HepG2 (cell line): ENCODE data around the gene NOP9. TPM values are rescaled to one million over a fixed set of nuclear protein-coding genes. Genes with fewer than 3 reads are reported as not detected.
A peak's percentile ranks its signal among the peaks of the same experiment; 100 is the strongest.

Experiments used
- ARID2 ChIP-seq: sonication (generic); formaldehyde crosslinking; IDR thresholded peaks from 2 replicates; pipeline ENCODE4 v1.8.1; 2022; ENCODE audit warnings: mild to moderate bottlenecking, missing genetic modification reagents, borderline replicate concordance
- CAMTA2 ChIP-seq: sonication (generic); formaldehyde crosslinking; IDR thresholded peaks from 2 replicates; pipeline ENCODE4 v1.4.0; 2020; ENCODE audit warnings: mild to moderate bottlenecking, missing genetic modification reagents, borderline replicate concordance
- DR1 ChIP-seq: sonication (generic); formaldehyde crosslinking; IDR thresholded peaks from 2 replicates; pipeline ENCODE4 v1.8.0; 2021; ENCODE audit warnings: mild to moderate bottlenecking, missing genetic modification reagents, inconsistent platforms
- FOXC1 ChIP-seq: sonication (generic); formaldehyde crosslinking; IDR thresholded peaks from 2 replicates; pipeline ENCODE4 v1.8.0; 2022; ENCODE audit warnings: mild to moderate bottlenecking, missing genetic modification reagents, borderline replicate concordance
- GTF2F1 ChIP-seq: fragments of 150-350 bp; IDR thresholded peaks from 2 replicates; pipeline ENCODE4 v1.6.1; 2014; ENCODE audit warnings: low read length
- HMGA1 ChIP-seq: sonication (generic); formaldehyde crosslinking; conservative IDR thresholded peaks from 2 replicates; pipeline ENCODE4 v1.4.0; 2020; ENCODE audit warnings: missing genetic modification reagents
- ISL2 ChIP-seq: sonication (generic); formaldehyde crosslinking; IDR thresholded peaks from 2 replicates; pipeline ENCODE4 v1.5.0; 2020; ENCODE audit warnings: missing genetic modification reagents
- JDP2 ChIP-seq: sonication (generic); formaldehyde crosslinking; IDR thresholded peaks from 2 replicates; pipeline ENCODE4 v1.8.1; 2022; ENCODE audit warnings: missing genetic modification reagents, borderline replicate concordance
- MYC ChIP-seq: sonication (generic); formaldehyde crosslinking; IDR thresholded peaks from 2 replicates; pipeline ENCODE4 v1.9.0; 2021; ENCODE audit warnings: missing genetic modification reagents, borderline replicate concordance
- NCOR1 ChIP-seq: fragments of 200-600 bp; sonication (generic); IDR thresholded peaks from 2 replicates; pipeline ENCODE4 v1.7.0; 2017; ENCODE audit warnings: antibody characterized with exemption, low read length, borderline replicate concordance
- NFYC ChIP-seq: IDR thresholded peaks from 2 replicates; pipeline ENCODE4 v1.6.1; 2016; ENCODE audit warnings: missing genetic modification reagents, missing compliant biosample characterization
- POLR2A ChIP-seq, 2 experiments: IDR thresholded peaks; 2 replicates each; pipeline ENCODE4 v1.6.1; 2011; ENCODE audit warnings: low read depth in 2 of 2, low read length in 2 of 2, mild to moderate bottlenecking in 1 of 2, moderate library complexity in 1 of 2; ENCODE audit not compliant: insufficient read depth in 1 of 2
- RCOR2 ChIP-seq: IDR thresholded peaks from 2 replicates; pipeline ENCODE4 v1.6.1; 2016; ENCODE audit warnings: missing biosample characterization, missing genetic modification reagents
- REPIN1 ChIP-seq: sonication (generic); formaldehyde crosslinking; IDR thresholded peaks from 2 replicates; pipeline ENCODE4 v1.8.0; 2022; ENCODE audit warnings: missing genetic modification reagents, low read depth, mild to moderate bottlenecking, borderline replicate concordance
- RFX5 ChIP-seq: IDR thresholded peaks from 2 replicates; pipeline ENCODE4 v1.6.1; 2011; ENCODE audit warnings: low read depth, low read length, improper control_type of control experiment
- RXRA ChIP-seq: sonication (generic); formaldehyde crosslinking; IDR thresholded peaks from 2 replicates; pipeline ENCODE4 v1.5.1; 2020; ENCODE audit warnings: missing genetic modification reagents
- SP4 ChIP-seq: sonication (generic); formaldehyde crosslinking; IDR thresholded peaks from 2 replicates; pipeline ENCODE4 v1.8.1; 2023; ENCODE audit warnings: mild to moderate bottlenecking, missing genetic modification reagents
- TGIF2 ChIP-seq: IDR thresholded peaks from 2 replicates; pipeline ENCODE4 v1.6.1; 2016; ENCODE audit warnings: control low read depth, missing compliant biosample characterization
- ZBTB7B ChIP-seq: sonication (generic); formaldehyde crosslinking; IDR thresholded peaks from 2 replicates; pipeline ENCODE4 v1.4.0; 2020; ENCODE audit warnings: missing genetic modification reagents
- ZMYM4 ChIP-seq: sonication (generic); formaldehyde crosslinking; IDR thresholded peaks from 2 replicates; pipeline ENCODE4 v1.8.1; 2023; ENCODE audit warnings: mild to moderate bottlenecking, missing genetic modification reagents
- ZNF333 ChIP-seq: sonication (generic); formaldehyde crosslinking; IDR thresholded peaks from 2 replicates; pipeline ENCODE4 v1.4.0; 2020; ENCODE audit warnings: mild to moderate bottlenecking, missing genetic modification reagents, borderline replicate concordance
- ZNF33B ChIP-seq: sonication (generic); formaldehyde crosslinking; IDR thresholded peaks from 2 replicates; pipeline ENCODE4 v1.5.1; 2020; ENCODE audit warnings: mild to moderate bottlenecking, missing genetic modification reagents
- ZNF460 ChIP-seq: sonication (generic); formaldehyde crosslinking; IDR thresholded peaks from 2 replicates; pipeline ENCODE4 v1.5.1; 2020; ENCODE audit warnings: missing genetic modification reagents, mild to moderate bottlenecking, borderline replicate concordance
- ZNF572 ChIP-seq: sonication (generic); formaldehyde crosslinking; IDR thresholded peaks from 2 replicates; pipeline ENCODE4 v1.5.1; 2020; ENCODE audit warnings: mild to moderate bottlenecking, missing genetic modification reagents
- ZNF660 ChIP-seq: sonication (generic); formaldehyde crosslinking; IDR thresholded peaks from 2 replicates; pipeline ENCODE4 v1.5.1; 2020; ENCODE audit warnings: mild to moderate bottlenecking, low read depth, missing genetic modification reagents, borderline replicate concordance
- ZNF7 ChIP-seq: IDR thresholded peaks from 2 replicates; pipeline ENCODE4 v1.6.1; 2016; ENCODE audit warnings: missing biosample characterization, missing genetic modification reagents
- ZNF773 ChIP-seq: sonication (generic); formaldehyde crosslinking; IDR thresholded peaks from 2 replicates; pipeline ENCODE4 v1.4.0; 2020; ENCODE audit warnings: missing genetic modification reagents, borderline replicate concordance
- polyA plus RNA-seq, 8 experiments: library from polyadenylated mRNA; depleted of rRNA in 3 of 8; stranded (reverse) in 7 of 8; unstranded in 1 of 8; fragments of >200 nt; fragmentation: Illumina TruSeq in 4 of 8; extraction: Trizol in 4 of 8; gene quantifications; 2 replicates each; pipeline versions ENCODE4 v1.2.1 to v1.2.3, GENCODE V29; 2011 to 2016; ENCODE audit warnings: low read depth in 4 of 8, missing spikeins in 1 of 8, mixed read lengths in 1 of 8; ENCODE audit not compliant: insufficient read depth in 1 of 8
- total RNA-seq, 5 experiments: library from RNA; depleted of rRNA; stranded (reverse); fragments of >200 nt; fragmentation: Illumina TruSeq; extraction: Trizol; gene quantifications; 2 replicates each; pipeline ENCODE4 v1.2.3, GENCODE V29; 2016; ENCODE audit warnings: low read depth in 1 of 5
- TF ChIP-seq, protein P1 (sequence below): sonication (generic); formaldehyde crosslinking; IDR thresholded peaks from 2 replicates; pipeline ENCODE4 v1.5.0; 2020; ENCODE audit warnings: missing genetic modification reagents, mild to moderate bottlenecking, borderline replicate concordance
- TF ChIP-seq, protein P2 (sequence below): sonication (generic); IDR thresholded peaks from 2 replicates; pipeline ENCODE4 v1.6.1; 2016; ENCODE audit warnings: low read depth, borderline replicate concordance

Gene NOP9
- total and polyA plus RNA-seq, 2 of the 13 experiments (the other 11 are each of a cell fraction or from before 2014, with no cell fraction given): 24.5 to 61.6 TPM

DNA sequence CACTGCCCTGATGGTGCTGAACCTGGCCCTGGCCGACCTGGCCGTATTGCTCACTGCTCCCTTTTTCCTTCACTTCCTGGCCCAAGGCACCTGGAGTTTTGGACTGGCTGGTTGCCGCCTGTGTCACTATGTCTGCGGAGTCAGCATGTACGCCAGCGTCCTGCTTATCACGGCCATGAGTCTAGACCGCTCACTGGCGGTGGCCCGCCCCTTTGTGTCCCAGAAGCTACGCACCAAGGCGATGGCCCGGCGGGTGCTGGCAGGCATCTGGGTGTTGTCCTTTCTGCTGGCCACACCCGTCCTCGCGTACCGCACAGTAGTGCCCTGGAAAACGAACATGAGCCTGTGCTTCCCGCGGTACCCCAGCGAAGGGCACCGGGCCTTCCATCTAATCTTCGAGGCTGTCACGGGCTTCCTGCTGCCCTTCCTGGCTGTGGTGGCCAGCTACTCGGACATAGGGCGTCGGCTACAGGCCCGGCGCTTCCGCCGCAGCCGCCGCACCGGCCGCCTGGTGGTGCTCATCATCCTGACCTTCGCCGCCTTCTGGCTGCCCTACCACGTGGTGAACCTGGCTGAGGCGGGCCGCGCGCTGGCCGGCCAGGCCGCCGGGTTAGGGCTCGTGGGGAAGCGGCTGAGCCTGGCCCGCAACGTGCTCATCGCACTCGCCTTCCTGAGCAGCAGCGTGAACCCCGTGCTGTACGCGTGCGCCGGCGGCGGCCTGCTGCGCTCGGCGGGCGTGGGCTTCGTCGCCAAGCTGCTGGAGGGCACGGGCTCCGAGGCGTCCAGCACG is 16.4 kb downstream of the NOP9 start (continued):
- TF ChIP-seq ISL2 (CRISPR knock-in tag) (peak; percentile 88; the same call in 1 of the 2 replicates), RXRA (CRISPR knock-in tag) (peak; percentile 79), DR1 (CRISPR knock-in tag) (no peak), TGIF2 (CRISPR knock-in tag) (no peak), FOXC1 (CRISPR knock-in tag) (no peak), NFYC (CRISPR knock-in tag) (peak; percentile 64), ZNF572 (CRISPR knock-in tag) (peak; percentile 80; the same call in 1 of the 2 replicates), NCOR1 (no peak), REPIN1 (peak; percentile 99), ZNF773 (CRISPR knock-in tag) (peak; percentile 99), ZNF660 (CRISPR knock-in tag) (peak; percentile 81; the same call in 1 of the 2 replicates), JDP2 (CRISPR knock-in tag) (no peak), CAMTA2 (CRISPR knock-in tag) (peak; percentile 78), ZNF460 (CRISPR knock-in tag) (no peak), POLR2A (IDR thresholded peaks at IDR 0.05; ENCODE audit: insufficient read depth in 1 of 2, low read depth in 2 of 2, low read length in 2 of 2) (no peak; a peak in 2 of 4 replicates), ZNF33B (CRISPR knock-in tag) (peak; percentile 99), ZNF333 (CRISPR knock-in tag) (peak; percentile 99), MYC (CRISPR knock-in tag) (peak; percentile 99), HMGA1 (CRISPR knock-in tag) (no peak), SP4 (CRISPR knock-in tag) (peak; percentile 88), GTF2F1 (no peak), ZBTB7B (CRISPR knock-in tag) (peak; percentile 79; the same call in 1 of the 2 replicates), ZNF7 (CRISPR knock-in tag) (peak; percentile 60), RCOR2 (CRISPR knock-in tag) (0 out of 2 replicates have a peak, but pooled peaks have one; percentile 49), RFX5 (no peak), ZMYM4 (CRISPR knock-in tag) (no peak), ARID2 (CRISPR knock-in tag) (peak; percentile 99)
- TF ChIP-seq, protein P1, sequence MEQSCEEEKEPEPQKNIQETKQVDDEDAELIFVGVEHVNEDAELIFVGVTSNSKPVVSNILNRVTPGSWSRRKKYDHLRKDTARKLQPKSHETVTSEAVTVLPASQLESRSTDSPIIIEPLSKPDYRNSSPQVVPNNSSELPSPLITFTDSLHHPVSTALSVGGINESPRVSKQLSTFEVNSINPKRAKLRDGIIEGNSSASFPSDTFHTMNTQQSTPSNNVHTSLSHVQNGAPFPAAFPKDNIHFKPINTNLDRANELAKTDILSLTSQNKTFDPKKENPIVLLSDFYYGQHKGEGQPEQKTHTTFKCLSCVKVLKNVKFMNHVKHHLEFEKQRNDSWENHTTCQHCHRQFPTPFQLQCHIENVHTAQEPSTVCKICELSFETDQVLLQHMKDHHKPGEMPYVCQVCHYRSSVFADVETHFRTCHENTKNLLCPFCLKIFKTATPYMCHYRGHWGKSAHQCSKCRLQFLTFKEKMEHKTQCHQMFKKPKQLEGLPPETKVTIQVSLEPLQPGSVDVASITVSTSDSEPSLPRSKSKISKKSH (CRISPR knock-in tag): peak; percentile 96
- TF ChIP-seq, protein P2, sequence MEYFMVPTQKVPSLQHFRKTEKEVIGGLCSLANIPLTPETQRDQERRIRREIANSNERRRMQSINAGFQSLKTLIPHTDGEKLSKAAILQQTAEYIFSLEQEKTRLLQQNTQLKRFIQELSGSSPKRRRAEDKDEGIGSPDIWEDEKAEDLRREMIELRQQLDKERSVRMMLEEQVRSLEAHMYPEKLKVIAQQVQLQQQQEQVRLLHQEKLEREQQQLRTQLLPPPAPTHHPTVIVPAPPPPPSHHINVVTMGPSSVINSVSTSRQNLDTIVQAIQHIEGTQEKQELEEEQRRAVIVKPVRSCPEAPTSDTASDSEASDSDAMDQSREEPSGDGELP: peak; percentile 64; the same call in 1 of the 2 replicates
